Smooth muscle cell (in vitro differentiated cells): ENCODE measurements around the gene LYZL1. TPM values are rescaled to one million over a fixed set of nuclear protein-coding genes. Genes with fewer than 3 reads are reported as not detected.

Experiments used
- DNase-seq: peaks from one replicate; lab custom pipeline; 2025; ENCODE audit not compliant: unreplicated experiment; lab: John Stamatoyannopoulos, UW
- H2AFZ ChIP-seq: fragments of 200-600 bp; sonication (generic); 2 replicates; pipeline ENCODE4 v1.6.0; 2016; ENCODE audit warnings: antibody characterized with exemption, low read depth, mild to moderate bottlenecking
- H3F3A ChIP-seq: fragments of 200-600 bp; sonication (generic); 2 replicates; pipeline ENCODE4 v1.6.0; 2017; ENCODE audit warnings: antibody characterized with exemption, low read depth
- H3K27ac ChIP-seq: fragments of 200-600 bp; sonication (generic); 2 replicates; pipeline ENCODE4 v1.5.1; 2016; ENCODE audit warnings: low read depth, mild to moderate bottlenecking
- H3K27me3 ChIP-seq: fragments of 200-600 bp; sonication (generic); 2 replicates; pipeline ENCODE4 v1.6.1; 2016; ENCODE audit warnings: low read depth, mild to moderate bottlenecking
- H3K36me3 ChIP-seq: fragments of 200-600 bp; sonication (generic); 2 replicates; pipeline ENCODE4 v1.5.1; 2016; ENCODE audit warnings: low read depth
- H3K4me1 ChIP-seq: fragments of 200-600 bp; sonication (generic); 2 replicates; pipeline ENCODE4 v1.5.1; 2016; ENCODE audit warnings: low read depth
- H3K4me2 ChIP-seq: fragments of 200-600 bp; sonication (generic); 2 replicates; pipeline ENCODE4 v1.6.0; 2016; ENCODE audit warnings: mild to moderate bottlenecking
- H3K4me3 ChIP-seq: fragments of 200-600 bp; sonication (generic); 2 replicates; pipeline ENCODE4 v1.5.1; 2016; ENCODE audit warnings: mild to moderate bottlenecking
- H3K79me2 ChIP-seq: fragments of 200-600 bp; sonication (generic); 2 replicates; pipeline ENCODE4 v1.6.0; 2016; ENCODE audit warnings: low read depth, mild to moderate bottlenecking
- H3K9ac ChIP-seq: fragments of 200-600 bp; sonication (generic); 2 replicates; pipeline ENCODE4 v1.6.0; 2016; ENCODE audit warnings: low read depth
- H3K9me3 ChIP-seq: fragments of 200-600 bp; sonication (generic); replicated peaks from 2 replicates; pipeline ENCODE4 v1.5.1; 2016; ENCODE audit warnings: low read depth
- H4K20me1 ChIP-seq: fragments of 200-600 bp; sonication (generic); 2 replicates; pipeline ENCODE4 v1.6.0; 2016; ENCODE audit warnings: low read depth
- WGBS: methylation state at CpG from one replicate; pipeline ENCODE4 v1.1.7; 2016; ENCODE audit warnings: low lambda C conversion rate; 5-methylcytosine and 5-hydroxymethylcytosine counted together
- polyA plus RNA-seq: library from polyadenylated mRNA; unstranded; fragments of >200 nt; fragmentation: Nextera tagmentation; extraction: Ambion mirVana; gene quantifications from 2 replicates; pipeline ENCODE4 v1.2.1, GENCODE V29; 2016
- total RNA-seq: library from RNA; depleted of rRNA; stranded (reverse); fragments of >200 nt; gene quantifications from 2 replicates; pipeline ENCODE4 v1.2.3, GENCODE V29; 2014
- TF ChIP-seq, protein P1 (sequence below): fragments of 200-600 bp; sonication (generic); IDR thresholded peaks from 2 replicates; pipeline ENCODE4 v1.5.1; 2017; ENCODE audit warnings: borderline replicate concordance, mild to moderate bottlenecking, antibody characterized with exemption; ENCODE audit not compliant: insufficient read depth, poor library complexity, severe bottlenecking

LYZL1 gene
- total and polyA plus RNA-seq, 2 experiments from 2014 or later, result not detected

GRCh38 chr10:29343607-29344038 is 54.8 kb downstream of the LYZL1 start:
- Histone ChIP-seq H3K79me2 (no peaks in the 10 kb centered on the region), H3K4me3 (no peak overlapping the region), H3K27me3 (no peaks in the 10 kb centered on the region), H2AFZ (no peak overlapping the region), H3K36me3 (no peaks in the 10 kb centered on the region), H3K9me3 (no peaks in the 10 kb centered on the region), H3K27ac (no peak overlapping the region), H3F3A (no peaks in the 10 kb centered on the region), H3K4me1 (peaks cover 9% of the 10 kb centered on the region), H3K4me2 (no peak overlapping the region), H4K20me1 (no peaks in the 10 kb centered on the region), H3K9ac (no peak overlapping the region)
- no peak for DNase-seq
- WGBS, result 67% methylated on average over 7 of the region's 7 CpGs
- TF ChIP-seq, protein P1, sequence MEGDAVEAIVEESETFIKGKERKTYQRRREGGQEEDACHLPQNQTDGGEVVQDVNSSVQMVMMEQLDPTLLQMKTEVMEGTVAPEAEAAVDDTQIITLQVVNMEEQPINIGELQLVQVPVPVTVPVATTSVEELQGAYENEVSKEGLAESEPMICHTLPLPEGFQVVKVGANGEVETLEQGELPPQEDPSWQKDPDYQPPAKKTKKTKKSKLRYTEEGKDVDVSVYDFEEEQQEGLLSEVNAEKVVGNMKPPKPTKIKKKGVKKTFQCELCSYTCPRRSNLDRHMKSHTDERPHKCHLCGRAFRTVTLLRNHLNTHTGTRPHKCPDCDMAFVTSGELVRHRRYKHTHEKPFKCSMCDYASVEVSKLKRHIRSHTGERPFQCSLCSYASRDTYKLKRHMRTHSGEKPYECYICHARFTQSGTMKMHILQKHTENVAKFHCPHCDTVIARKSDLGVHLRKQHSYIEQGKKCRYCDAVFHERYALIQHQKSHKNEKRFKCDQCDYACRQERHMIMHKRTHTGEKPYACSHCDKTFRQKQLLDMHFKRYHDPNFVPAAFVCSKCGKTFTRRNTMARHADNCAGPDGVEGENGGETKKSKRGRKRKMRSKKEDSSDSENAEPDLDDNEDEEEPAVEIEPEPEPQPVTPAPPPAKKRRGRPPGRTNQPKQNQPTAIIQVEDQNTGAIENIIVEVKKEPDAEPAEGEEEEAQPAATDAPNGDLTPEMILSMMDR, result no peak

DNA sequence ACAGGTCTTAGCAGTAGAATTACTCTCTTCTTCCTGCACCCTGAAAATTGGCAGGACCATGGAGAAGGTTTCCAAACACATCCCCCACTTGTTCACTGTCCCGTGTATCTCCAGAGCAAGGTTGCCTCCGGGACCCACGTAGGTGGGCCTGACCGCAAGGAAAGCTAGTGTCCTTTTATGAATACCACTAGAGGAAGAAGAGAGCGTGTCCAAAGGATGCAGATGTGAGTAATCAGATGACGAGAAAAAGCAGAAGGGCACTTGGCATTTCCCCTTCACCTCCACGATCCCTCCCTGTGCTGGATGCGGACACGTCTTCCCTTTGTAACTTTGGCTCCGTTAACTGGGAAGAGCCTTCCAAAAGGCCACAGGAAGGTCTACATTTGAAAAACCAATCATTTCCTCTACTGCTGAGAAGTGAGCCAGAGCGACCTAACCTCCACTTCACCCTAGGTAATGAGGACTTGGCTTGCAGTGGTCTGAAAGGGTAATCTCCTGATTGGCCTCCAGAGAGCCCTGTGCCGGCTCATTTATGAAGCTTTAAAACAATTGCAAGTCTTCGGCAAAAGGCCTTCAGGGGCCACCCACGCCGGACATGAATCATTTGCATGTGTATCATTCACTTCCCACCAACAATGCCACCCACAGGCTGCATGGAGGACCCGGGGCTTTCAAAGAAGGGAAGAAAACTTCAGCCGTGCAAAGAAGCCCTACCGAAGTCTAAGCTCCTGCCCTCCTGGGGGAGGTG is 55.4 kb downstream of the LYZL1 start:
- TF ChIP-seq, protein P1, result no peak
- Histone ChIP-seq H3K4me2 (peak overlapping the region; percentile 27), H3K79me2 (no peaks in the 10 kb centered on the region), H3K27me3 (no peaks in the 10 kb centered on the region), H3K27ac (no peak overlapping the region), H3K9ac (no peak overlapping the region), H2AFZ (no peak overlapping the region), H3K4me3 (no peak overlapping the region), H3K9me3 (no peaks in the 10 kb centered on the region), H3F3A (no peaks in the 10 kb centered on the region), H3K36me3 (no peaks in the 10 kb centered on the region), H3K4me1 (peaks cover 9% of the 10 kb centered on the region), H4K20me1 (no peaks in the 10 kb centered on the region)
- no peak for DNase-seq
- WGBS, result 69% methylated on average over 18 of the region's 18 CpGs

GRCh38 chr10:29345144-29345909 is 56.5 kb downstream of the LYZL1 start:
- Histone ChIP-seq H3K4me3 (no peak overlapping the region), H3K36me3 (no peaks in the 10 kb centered on the region), H3K9ac (no peak overlapping the region), H2AFZ (no peak overlapping the region), H3K4me2 (no peak overlapping the region), H4K20me1 (no peaks in the 10 kb centered on the region), H3F3A (no peaks in the 10 kb centered on the region), H3K9me3 (no peaks in the 10 kb centered on the region), H3K27ac (no peak overlapping the region), H3K4me1 (peaks cover 9% of the 10 kb centered on the region), H3K79me2 (no peaks in the 10 kb centered on the region), H3K27me3 (no peaks in the 10 kb centered on the region)
- DNase-seq, result no peak
- TF ChIP-seq, protein P1, result no peak
- 91% methylated on average over 9 of the region's 9 CpGs for WGBS
